ENCODE results near the gene SEL1L2.
A peak's percentile ranks its signal among the peaks of the same experiment; 100 is the strongest.

SEL1L2 gene

DNA sequence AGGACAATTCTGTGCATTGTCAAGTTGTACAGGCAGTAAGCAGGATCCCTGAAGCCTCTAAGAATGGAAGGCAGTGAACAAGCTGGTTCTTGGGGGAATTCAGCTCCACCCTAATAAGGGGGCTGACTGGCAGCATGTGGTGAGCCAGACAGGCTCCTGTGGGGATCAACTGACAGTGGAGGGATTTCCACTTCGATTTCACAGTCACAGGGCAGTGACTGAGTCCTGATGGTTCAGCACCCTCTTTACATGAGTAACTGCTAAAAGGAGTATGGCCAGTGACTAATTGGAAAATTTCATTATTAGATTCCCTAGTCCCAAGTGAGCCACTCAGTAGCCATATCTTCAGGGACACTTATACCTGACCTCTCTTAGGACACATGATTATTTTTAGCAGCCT, 127.2 kb downstream of the SEL1L2 start:
- DNase-seq (ENCODE audit: low spot score), result no peak

DNA sequence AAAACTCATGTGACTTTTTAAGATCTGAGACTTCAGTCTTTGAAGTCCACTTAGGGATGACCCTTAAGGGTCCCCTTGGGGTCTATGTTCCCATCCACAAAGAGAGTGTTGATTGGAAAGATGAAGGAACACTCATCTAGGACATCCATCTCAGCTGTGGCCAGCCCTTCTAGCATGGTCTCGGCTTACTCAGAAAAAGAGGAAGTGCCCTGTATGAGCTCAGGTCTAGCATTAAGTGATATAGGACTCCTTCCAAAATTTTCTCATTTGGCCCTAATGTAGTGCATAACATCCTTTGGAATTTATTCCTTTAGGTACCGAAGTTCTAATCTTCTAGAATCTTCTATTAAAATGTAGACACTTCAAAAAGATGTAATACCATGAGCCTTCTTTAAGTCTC, 128.2 kb downstream of the SEL1L2 start:
- DNase-seq (ENCODE audit: low spot score), result no peak

DNA sequence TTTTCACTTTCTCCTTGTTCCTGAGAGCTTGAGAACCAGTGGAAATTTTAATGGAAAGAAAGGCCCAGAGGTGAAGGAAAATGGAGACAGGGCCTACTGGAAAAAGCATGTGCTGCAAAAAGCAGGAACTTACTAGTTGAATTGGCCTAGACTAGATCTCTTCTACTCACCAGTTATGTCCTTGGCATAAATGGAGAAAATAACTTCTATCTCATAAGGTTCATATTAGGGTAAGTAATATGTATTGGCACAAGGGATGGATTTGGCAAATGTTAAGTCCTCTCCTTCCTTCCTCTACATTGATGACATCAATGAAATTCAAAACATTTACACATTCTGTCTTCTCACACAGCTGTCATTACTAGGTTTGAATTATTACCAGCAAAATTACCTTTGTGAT, 131.5 kb downstream of the SEL1L2 start:
- DNase-seq (ENCODE audit: low spot score), result no peak

DNA sequence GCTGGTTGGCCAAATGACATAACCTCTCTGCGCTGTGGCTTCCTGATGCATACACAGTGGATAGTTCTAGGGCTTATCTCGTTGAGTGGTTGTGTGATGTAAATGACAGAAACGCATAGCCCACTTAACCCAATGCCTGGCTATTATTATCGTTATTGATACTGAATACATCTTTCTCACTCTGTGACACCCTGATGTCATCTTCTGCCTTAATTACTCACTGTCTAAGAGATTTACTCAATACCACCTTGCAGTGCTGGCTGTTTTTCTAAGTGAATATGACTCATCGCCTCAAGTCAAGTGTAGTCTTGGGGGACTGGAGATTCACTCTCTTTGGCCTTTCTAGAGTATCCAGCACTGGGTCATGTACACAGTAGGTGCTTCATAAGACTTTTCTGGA, 132.0 kb downstream of the SEL1L2 start:
- DNase-seq (ENCODE audit: low spot score), result no peak

DNA sequence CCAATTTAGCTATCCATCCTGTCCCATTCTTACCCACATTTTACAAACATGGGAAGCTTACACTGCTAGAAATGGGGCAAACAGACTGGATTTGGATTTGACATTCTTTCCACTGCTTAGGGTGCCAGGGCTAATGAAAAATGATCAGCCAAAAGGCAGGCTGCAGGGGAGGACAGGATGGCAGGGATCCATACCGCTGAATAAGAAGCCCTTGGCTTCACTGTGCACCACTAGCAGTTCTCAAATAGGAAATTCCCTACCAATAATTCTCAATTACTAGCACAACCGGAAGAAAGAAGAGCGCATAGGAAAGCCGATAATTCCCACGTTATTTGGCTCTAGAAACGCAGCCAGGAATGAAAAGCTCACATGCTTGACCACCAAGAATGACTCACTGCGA, 132.5 kb downstream of the SEL1L2 start:
- DNase-seq (ENCODE audit: low spot score), result no peak

DNA sequence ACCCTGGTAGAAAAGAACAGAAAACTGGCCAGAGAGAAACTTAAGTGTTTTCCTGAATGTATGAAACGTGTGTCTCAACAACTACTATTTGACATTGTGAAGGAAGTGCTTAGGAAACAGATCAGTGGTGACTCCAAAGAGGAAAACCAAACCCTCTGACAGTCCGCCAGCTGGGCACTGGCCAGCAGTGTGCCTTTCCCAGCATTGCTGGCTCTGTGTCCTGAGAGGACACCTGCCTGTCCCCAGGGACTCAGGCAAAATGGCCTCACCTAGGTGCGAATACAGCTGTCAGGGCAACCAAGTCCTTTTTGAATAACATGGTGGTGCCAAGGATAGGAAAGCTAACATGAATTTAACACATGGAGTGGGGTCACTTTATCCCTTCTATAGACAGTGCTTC, 133.1 kb downstream of the SEL1L2 start:
- DNase-seq (ENCODE audit: low spot score), result no peak

DNA sequence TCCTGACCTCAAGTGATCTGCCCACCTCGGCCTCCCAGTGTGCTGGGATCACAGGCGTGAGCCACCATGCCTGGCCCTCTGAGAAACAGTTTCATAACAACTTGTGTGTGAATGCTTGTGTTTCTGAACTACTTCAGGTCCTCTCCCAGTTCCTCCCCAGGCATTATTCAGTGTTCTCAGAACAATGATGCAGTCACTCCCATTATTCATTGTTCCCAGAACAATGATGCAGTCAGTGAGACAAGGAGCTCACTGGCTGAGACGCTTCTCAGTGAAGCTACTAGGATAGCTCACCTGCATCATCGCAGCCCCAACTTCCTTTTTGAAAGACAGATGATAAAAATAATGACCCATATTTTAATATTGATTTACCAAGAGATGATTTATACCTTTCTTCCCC, 134.1 kb downstream of the SEL1L2 start:
- no peak for DNase-seq (ENCODE audit: low spot score)

DNA sequence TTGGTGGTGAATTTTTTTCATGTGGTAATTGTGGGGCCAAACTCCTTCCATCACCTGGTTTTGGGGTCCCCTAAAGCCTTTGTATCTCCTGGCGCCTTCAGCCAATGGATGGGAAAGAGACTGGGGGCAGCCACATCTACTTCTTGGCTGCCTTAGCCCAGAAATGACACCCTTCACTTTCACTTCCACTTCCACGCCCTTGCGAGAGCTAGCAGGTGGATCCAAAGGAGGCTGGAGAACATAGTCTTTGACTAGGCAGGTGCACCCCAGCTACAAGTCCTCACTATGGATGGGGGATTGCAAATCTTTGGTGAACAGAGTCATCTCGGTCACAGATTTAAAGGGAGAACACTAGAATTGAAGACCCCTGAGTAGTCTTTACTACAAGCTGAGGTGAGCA, 134.8 kb downstream of the SEL1L2 start:
- no peak for DNase-seq (ENCODE audit: low spot score)

DNA sequence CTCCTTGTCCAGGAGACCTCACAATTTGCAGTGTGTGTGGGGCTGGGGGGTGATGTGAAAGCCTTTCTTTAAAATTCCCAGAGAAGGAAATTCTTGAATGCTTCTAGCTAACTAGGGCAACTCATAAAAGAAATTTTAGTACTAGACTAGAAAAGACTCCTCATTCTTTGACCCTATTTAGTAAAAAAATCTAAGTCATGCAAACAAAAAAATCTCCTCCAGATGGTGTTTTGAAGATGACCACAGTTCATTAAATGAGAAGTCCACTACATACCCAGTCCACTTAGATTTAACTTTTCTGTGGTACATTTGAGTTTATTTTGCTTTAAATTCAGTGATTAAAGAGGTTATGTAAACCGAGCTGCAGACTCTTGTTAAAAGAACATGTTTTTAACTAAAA, 138.1 kb downstream of the SEL1L2 start:
- no peak for DNase-seq (ENCODE audit: low spot score)

DNA sequence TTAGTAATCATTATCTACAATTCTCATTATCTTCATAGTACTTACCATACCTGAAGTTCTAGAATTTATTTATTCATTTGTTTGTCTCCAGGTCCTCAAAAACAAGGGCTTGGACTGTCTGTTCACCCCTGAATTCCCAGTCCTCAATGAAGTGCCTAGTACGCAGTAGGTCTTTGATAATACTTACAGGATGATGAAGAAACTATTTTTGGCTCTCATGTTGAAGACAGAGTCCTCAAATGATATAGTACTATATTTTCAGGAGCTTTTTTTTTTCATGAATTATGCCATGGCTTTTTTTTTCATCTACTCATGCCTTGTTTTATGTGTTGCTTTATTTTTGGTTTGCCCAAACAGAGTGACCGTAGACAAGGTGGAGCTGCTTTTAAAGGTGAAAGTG, 139.1 kb downstream of the SEL1L2 start:
- DNase-seq (ENCODE audit: low spot score), result no peak

DNA sequence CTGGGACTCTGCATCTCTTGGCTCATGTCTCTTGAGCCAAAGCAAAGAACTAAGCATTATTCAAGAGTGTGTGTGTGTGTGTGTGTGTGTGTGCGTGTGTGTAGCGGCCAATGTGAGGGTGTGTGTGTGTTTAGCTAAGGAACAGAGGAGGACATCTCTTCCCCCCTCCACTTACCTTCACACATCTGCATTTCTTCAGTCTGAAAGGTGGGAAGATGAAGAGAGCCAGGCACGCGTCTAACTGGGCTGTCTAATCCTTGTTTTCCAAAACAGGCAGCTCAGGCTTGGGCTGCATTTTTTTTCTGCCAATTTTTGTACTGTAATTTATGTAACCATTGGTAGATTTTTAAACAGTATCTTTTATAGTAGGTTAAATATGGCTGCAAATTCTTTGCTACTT, 146.1 kb downstream of the SEL1L2 start:
- DNase-seq (ENCODE audit: low spot score), result no peak

DNA sequence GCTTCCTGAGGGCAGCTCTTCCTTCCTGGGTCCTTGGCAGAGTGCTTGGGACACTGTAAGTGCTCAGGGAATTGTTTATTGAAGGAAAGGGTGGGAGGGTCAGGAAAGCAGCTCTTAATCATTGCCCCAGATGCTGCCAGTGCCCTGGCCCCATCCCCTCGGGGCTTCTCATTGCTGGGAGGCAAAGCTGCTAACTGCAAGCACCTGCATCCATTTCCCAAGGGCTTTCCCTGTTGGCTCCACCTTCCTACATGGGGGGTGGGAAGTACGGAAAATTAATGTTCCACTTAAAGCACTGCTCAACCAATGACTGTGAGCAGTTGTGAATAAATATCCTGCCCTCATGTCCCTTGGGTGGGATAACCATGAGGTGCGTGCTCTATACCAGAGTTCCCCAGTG, 149.2 kb downstream of the SEL1L2 start:
- no peak for DNase-seq (ENCODE audit: low spot score)

DNA sequence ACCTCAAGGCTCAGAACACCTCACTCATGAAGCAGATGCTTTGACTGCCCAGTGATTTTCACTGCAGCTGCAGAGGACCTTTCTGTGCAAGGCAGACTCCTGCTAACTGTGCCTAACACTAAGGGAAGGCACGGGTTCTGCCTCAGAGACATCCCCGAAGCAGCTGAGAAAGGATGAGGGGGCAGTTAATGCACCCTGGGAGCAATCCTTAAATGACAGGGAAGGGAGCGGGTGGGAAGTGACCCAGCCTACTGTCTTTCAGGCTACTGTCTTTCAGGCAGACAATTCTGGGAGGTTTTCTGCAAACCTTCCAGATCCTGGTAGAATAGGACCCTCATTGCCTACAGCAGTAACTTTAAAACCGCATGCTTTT, 150.3 kb downstream of the SEL1L2 start:
- no peak for DNase-seq (ENCODE audit: low spot score)

DNA sequence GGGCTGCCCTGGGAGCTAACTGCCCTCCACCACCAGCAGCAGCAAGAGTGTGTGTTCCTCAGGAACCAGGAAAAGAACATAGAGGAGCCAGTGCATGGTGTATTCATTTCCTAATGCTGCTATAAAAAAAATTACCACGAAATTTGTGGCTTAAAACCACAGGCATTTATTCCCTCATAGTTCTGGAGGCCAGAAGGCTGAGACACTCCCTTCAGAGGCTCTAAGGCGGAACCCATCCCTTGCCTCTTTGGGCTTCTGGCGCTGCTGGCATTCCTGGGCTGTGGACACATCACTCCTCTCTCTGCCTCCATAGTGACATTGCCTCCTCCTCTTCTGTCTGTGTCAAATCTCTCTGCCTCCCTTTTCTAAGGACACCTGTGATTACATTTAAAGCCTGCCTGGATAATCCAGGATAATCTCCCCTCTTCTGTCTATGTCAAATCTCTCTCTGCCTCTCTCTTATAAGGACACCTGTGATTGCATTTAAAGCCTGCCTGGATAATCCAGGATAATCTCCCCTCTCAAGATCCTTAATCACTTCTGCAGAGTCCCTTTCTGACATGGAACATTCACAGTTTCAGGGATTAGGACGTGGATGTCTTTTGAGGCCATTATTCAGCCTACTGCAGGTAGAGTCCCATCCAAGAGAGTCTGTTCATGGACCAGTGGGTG, 150.9 kb downstream of the SEL1L2 start:
- DNase-seq (ENCODE audit: low spot score), result no peak

DNA sequence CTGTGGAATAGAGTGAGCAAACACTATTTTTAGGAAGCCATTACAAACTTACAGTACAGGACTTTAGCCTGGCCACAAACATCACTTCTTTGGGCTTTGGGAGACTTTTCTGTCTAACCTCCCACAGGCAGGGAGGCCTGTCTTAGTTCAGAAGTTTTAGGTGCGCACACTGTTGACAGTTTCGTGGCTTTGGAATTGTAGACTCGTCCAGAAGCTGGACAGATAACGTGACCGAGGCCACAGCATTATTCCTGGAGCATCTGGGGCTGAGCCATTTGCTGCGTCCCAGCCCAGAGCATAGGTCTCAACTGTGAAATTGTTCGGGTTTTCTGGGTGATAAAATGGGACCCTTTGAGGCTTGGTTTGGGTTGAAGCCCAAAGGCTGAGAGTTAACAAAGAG, 151.8 kb downstream of the SEL1L2 start:
- DNase-seq (ENCODE audit: low spot score), result no peak

DNA sequence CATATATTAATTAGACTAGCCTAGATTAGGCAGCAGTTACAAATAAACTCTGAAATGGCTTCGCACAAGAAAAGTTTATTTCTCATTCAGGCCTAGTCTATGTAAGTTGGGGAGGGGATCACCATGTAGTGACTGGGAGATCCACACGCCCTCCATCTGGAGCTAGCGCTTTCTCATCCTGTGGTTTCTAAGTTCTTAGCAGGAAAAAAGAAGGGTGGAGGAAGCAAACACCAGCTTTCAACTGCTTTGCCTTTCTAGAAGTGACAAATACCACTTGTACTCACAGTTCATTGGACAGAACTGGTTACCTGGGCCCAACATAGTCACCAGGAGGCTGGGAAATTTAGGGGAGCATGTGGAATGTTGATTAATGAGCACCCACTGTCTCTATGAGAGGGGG, 158.9 kb downstream of the SEL1L2 start:
- no peak for DNase-seq (ENCODE audit: low spot score)

DNA sequence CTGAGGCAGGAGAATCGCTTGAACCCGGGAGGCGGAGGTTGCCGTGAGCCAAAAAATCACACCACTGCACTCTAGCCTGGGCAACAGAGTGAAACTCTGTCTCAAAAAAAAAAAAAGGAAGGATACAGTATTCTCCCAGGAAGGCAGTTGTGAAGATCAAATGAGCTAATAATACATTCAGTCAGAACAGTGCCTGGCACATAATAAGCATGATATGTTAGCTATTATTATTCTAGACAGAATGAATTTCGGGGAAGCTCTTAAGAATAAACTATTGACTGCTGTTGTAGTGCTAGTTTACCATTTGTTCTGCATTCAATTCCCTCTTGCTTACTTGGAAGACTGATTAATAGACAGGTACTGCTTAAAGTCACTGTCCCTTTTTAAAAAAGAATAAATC, 164.9 kb downstream of the SEL1L2 start:
- no peak for DNase-seq (ENCODE audit: low spot score)

DNA sequence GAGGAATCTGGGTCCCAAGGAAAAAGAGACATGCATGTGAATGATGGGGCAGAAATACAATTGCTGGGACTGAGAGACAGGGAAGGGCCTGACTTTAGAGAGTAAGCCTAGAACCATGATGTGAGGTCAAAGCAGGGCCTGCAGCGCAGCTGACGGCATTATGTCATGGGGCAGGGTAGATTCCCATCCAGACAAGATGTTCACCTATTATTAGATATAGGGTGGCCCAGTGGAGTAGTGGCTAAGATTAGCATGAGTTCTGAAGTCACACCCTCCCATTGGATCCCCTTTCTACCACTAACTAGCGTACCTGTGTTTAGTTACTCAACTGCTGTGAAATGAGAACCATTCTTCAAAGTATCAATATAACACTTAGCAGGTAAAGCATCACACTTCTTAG, 166.0 kb downstream of the SEL1L2 start:
- DNase-seq (ENCODE audit: low spot score), result no peak

DNA sequence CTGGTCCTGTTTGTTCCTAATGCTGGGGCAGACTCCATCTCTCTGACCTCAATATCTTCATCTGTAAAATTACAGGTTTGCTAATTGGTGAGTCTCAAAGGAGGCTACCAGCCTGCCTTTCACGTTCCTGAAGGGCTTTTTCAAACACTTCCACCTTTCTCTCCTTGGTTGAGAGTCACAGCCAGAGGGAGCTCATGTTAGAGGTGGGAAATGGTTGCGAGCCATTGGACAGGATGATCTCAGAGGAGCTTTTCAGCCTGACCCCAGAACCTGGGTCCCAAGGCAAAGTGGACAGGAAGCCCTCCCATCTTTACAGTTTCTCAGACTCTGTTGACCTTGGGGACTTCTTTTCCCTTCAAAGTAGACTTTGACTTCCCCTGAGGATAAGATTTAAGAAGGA, 168.0 kb downstream of the SEL1L2 start:
- peak; percentile 41 for DNase-seq (ENCODE audit: low spot score)

DNA sequence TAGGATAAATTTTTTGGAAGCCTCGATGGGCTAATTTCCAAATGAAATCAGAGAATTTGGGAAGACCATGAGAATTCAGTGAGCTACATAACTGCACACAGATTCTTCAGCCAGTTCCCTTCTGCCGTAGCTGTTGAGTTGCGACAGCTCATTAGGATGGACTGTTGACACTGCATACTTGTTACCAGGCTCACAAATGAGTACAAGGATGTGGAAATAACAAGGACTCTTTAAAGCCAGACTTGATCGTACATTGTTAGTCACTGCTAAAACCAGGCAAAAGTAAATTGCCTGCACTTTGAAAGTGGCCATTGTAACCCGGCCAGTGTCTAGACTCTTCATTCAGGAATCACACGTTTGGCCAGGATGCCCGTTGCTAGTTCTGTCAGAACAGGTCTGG, 168.5 kb downstream of the SEL1L2 start:
- no peak for DNase-seq (ENCODE audit: low spot score)

DNA sequence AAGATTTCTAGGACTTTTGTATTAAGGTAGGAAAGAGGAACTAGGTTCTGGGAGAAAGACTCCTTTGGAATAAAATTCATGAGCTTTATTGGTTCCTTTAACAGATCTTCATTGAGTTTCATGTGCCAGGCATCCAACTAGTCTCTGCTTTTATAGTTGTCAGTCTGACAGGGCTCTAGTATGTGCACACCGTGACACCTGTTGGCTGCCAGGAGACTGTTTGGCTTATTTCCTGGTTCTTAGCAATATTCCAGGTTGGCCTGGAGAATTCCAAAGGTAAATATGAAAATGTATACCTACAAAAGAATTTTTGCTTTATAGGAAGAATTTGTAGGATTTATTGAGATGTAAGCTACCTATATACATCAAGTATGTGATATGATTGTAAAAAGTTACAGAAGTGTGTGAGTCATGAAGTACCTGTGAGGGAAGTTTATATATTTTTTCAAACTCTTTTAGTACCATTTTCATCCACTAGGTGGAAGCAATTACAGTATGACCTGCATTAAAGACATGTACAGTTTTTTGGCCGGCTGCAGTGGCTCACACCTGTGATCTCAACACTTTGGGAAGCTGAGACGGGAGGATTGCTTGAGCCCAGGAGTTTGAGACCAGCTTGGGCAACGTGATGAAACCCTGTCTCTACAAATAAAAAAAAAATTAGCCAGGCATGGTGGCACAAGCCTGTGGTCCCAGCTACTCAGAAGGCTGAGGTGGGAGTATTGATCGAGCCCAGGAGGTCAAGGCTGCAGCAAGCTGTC, 170.3 kb downstream of the SEL1L2 start:
- peak; percentile 67 for DNase-seq (ENCODE audit: low spot score)

DNA sequence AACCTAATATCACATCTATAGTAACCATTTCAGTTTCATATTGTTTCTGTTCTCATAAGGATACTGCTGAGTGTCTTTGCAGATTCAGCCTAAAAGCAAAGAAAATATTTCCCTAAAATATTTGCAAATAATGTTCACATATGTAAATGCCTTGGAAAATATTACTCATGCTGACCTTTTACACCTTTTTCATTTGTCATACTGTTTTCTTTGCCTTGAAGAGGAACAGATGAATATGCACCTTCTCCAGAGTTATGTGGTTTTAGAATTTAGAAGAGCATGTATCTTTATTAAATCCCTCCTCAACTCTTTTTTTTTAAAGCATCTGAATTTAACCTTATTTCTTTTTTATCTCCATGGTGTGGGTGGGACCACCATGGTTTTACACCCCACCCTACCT, 173.1 kb downstream of the SEL1L2 start:
- no peak for DNase-seq (ENCODE audit: low spot score)

DNA sequence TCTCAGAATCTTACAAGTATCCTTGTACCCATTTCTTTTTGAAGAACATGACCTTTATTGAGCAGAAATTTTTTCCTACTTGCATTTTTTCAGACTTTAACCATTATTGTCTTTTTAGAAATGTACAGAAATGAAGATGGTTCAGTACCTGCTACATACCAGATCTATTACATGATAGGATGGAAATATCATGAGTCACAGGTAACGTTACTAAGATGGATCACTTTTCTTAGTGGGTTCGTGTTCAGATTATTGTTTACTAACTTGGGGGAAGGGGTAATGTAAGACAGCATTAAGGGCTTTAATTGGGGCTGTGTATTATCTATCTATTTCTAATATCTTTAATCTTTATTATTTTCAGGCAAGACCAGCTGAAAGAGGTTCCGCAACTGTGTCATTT, 173.7 kb downstream of the SEL1L2 start:
- no peak for DNase-seq (ENCODE audit: low spot score)

DNA sequence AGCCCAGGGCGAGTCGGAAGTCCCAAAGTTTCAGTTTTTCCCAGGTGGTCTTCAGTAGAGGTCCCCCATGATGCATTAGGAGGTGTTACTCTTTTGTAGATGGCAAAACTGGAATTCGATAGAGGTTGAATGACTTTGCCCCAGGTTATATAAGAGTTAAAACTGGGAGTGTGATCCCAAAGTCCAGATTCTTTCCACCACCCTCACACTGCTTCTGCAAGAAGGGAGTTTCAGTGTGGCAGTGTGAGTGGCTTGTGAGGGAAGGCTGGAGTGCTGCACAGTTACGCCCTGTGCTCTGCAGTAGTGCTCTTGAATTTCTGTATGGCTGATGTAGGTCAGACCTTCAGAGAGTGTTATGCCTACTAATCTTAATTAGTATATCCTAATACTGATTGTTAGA, 175.7 kb downstream of the SEL1L2 start:
- no peak for DNase-seq (ENCODE audit: low spot score)

All from iPS-NIHi11 (cell line).